Measurements from ENCODE around the gene STON2.

Gene STON2

DNA sequence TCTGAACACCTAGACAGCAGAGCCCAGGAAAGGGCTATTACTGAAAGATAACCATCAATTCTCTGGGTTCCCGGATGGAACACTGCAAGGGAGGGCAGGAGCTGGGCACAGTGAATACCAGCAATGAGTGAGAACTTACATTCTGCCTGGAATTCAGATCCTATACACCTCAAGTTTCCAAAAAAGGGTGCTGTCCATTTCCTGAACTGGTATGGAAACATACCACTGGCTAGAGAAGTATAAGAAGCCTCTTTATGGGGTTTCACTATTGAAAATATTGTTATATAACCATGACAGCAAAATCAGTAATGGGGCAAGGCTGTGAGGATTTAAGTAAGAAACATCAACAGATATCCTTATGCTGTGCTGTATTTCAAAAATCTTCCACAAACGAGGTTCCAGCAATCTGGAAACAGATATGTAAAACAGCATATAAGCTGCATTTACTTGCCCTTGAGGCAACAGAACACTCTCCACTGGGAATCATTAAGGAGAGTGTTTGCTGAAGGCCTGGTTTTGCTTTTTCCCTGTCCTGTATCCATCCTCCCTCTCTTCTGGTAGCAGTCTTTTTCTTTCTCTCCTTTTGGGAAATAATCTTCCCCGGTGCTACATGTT, 126.1 kb downstream of the STON2 start:
- TF ChIP-seq ISL1 (CRISPR knock-in tag; IDR thresholded peaks at IDR 0.05) (no peak), ARNTL (CRISPR knock-in tag; IDR thresholded peaks at IDR 0.05; ENCODE audit: borderline replicate concordance, low read depth) (no peak), ZFP30 (CRISPR knock-in tag; IDR thresholded peaks at IDR 0.05) (no peak), GLIS3 (CRISPR knock-in tag; IDR thresholded peaks at IDR 0.05) (no peak), SNAI2 (CRISPR knock-in tag; IDR thresholded peaks at IDR 0.05) (no peak), ZNF8 (CRISPR knock-in tag; IDR thresholded peaks at IDR 0.05) (no peak)
- TF ChIP-seq, protein P1, sequence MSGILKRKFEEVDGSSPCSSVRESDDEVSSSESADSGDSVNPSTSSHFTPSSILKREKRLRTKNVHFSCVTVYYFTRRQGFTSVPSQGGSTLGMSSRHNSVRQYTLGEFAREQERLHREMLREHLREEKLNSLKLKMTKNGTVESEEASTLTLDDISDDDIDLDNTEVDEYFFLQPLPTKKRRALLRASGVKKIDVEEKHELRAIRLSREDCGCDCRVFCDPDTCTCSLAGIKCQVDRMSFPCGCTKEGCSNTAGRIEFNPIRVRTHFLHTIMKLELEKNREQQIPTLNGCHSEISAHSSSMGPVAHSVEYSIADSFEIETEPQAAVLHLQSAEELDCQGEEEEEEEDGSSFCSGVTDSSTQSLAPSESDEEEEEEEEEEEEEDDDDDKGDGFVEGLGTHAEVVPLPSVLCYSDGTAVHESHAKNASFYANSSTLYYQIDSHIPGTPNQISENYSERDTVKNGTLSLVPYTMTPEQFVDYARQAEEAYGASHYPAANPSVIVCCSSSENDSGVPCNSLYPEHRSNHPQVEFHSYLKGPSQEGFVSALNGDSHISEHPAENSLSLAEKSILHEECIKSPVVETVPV (CRISPR knock-in tag; IDR thresholded peaks at IDR 0.05), result no peak
- no peak for ATAC-seq

DNA sequence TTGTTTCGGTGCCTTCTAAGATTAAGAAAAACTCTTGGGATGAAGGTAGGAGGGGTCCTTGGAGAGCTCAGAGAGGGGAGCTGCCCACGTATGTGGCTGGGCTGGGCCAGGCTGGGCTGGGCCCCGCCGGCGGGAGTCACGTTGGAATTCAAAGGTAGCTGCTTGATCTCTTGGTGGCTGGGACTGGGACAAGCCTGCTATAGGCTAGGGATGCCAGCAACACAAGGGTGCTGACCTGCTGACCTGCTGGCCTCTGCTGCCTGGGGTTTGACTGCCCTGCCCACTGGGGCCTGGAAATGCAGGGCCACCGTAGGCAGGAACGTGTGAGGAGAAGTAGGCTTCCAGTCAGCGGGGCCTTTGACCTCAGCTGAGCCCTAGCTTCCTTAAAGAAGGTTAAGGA, 126.6 kb downstream of the STON2 start:
- TF ChIP-seq, protein P2, sequence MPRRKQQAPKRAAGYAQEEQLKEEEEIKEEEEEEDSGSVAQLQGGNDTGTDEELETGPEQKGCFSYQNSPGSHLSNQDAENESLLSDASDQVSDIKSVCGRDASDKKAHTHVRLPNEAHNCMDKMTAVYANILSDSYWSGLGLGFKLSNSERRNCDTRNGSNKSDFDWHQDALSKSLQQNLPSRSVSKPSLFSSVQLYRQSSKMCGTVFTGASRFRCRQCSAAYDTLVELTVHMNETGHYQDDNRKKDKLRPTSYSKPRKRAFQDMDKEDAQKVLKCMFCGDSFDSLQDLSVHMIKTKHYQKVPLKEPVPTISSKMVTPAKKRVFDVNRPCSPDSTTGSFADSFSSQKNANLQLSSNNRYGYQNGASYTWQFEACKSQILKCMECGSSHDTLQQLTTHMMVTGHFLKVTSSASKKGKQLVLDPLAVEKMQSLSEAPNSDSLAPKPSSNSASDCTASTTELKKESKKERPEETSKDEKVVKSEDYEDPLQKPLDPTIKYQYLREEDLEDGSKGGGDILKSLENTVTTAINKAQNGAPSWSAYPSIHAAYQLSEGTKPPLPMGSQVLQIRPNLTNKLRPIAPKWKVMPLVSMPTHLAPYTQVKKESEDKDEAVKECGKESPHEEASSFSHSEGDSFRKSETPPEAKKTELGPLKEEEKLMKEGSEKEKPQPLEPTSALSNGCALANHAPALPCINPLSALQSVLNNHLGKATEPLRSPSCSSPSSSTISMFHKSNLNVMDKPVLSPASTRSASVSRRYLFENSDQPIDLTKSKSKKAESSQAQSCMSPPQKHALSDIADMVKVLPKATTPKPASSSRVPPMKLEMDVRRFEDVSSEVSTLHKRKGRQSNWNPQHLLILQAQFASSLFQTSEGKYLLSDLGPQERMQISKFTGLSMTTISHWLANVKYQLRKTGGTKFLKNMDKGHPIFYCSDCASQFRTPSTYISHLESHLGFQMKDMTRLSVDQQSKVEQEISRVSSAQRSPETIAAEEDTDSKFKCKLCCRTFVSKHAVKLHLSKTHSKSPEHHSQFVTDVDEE (CRISPR knock-in tag; IDR thresholded peaks at IDR 0.05), result no peak
- TF ChIP-seq ISL1 (CRISPR knock-in tag; IDR thresholded peaks at IDR 0.05), result no peak
- TF ChIP-seq BACH2 (CRISPR knock-in tag; IDR thresholded peaks at IDR 0.05; ENCODE audit: borderline replicate concordance), result no peak
- no peak for TF ChIP-seq ZNF70 (CRISPR knock-in tag; IDR thresholded peaks at IDR 0.05)
- TF ChIP-seq, protein P1 (CRISPR knock-in tag; IDR thresholded peaks at IDR 0.05), result no peak
- no peak for ATAC-seq

DNA sequence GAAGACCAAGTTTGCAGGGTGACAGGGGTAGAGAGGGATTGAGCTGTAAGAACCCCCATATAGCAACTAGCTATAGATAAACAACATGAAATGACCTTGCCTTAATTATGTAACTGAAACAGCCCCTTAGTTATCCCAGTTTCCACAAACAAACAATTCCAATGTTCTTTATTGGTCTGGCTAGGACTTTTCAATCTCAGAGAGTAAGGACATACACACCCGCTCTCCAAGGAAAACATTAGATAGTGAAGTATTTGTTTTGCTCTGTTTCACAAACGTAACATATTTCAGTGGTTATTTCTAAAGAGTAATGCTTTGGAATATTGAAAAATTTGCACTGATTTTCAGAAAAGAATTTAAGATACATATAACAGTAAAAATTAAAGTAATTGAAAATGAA, 127.8 kb downstream of the STON2 start:
- TF ChIP-seq, protein P1 (CRISPR knock-in tag; IDR thresholded peaks at IDR 0.05), result no peak
- TF ChIP-seq GLIS3 (CRISPR knock-in tag; IDR thresholded peaks at IDR 0.05) (no peak), ESRRG (CRISPR knock-in tag; IDR thresholded peaks at IDR 0.05) (no peak)
- TF ChIP-seq, protein P2 (CRISPR knock-in tag; IDR thresholded peaks at IDR 0.05), result no peak
- TF ChIP-seq, protein P3, sequence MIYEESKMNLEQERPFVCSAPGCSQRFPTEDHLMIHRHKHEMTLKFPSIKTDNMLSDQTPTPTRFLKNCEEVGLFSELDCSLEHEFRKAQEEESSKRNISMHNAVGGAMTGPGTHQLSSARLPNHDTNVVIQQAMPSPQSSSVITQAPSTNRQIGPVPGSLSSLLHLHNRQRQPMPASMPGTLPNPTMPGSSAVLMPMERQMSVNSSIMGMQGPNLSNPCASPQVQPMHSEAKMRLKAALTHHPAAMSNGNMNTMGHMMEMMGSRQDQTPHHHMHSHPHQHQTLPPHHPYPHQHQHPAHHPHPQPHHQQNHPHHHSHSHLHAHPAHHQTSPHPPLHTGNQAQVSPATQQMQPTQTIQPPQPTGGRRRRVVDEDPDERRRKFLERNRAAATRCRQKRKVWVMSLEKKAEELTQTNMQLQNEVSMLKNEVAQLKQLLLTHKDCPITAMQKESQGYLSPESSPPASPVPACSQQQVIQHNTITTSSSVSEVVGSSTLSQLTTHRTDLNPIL (CRISPR knock-in tag; IDR thresholded peaks at IDR 0.05; ENCODE audit: low read depth), result no peak
- no peak for ATAC-seq

DNA sequence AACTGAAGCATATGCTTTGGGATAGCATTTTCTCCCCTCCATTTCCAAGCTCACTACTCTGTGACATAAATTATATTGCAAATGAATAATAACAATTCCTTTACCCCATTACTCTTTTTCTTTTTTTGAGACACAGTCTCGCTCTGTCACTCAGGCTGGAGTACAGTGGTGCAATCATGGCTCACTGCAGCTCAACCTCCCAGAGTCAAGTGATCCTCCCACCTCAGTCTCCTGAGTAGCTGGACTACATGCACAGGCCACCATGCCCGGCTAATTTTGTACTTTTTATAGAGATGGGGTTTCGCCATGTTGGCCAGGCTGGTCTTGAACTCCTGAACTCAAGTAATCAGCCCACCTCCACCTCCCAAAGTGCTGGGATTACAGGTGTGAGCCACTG, 130.1 kb downstream of the STON2 start:
- ATAC-seq, result no peak
- TF ChIP-seq ISL1 (CRISPR knock-in tag; IDR thresholded peaks at IDR 0.05) (no peak), TCF4 (CRISPR knock-in tag; IDR thresholded peaks at IDR 0.05; ENCODE audit: borderline replicate concordance) (no peak), RARB (CRISPR knock-in tag; IDR thresholded peaks at IDR 0.05) (no peak), BACH2 (CRISPR knock-in tag; IDR thresholded peaks at IDR 0.05; ENCODE audit: borderline replicate concordance) (no peak), ESRRG (CRISPR knock-in tag; IDR thresholded peaks at IDR 0.05) (no peak), CSDC2 (CRISPR knock-in tag; IDR thresholded peaks at IDR 0.05) (no peak)
- TF ChIP-seq, protein P3 (CRISPR knock-in tag; IDR thresholded peaks at IDR 0.05; ENCODE audit: low read depth), result no peak
- TF ChIP-seq, protein P1 (CRISPR knock-in tag; IDR thresholded peaks at IDR 0.05), result no peak
- TF ChIP-seq, protein P2 (CRISPR knock-in tag; IDR thresholded peaks at IDR 0.05), result no peak

Data from SK-N-SH treated with all-trans-retinoic acid at 6 μM for 48 hours (cell line).